ENCODE results near the gene GALNT14.

GRCh38 chr2:31003749-31004148, 134.5 kb downstream of the GALNT14 start:
- TF ChIP-seq CTCF (conservative IDR thresholded peaks at IDR 0.05 in 1 of 2, IDR thresholded peaks at IDR 0.05 in 1 of 2; ENCODE audit: extremely low read depth in 1 of 2, insufficient read depth in 1 of 2, low read depth in 1 of 2, low read length in 2 of 2) (no peak), EZH2 (IDR thresholded peaks at IDR 0.05; ENCODE audit: borderline replicate concordance, low read length) (no peak)
